Measurements from ENCODE around the gene KRT25.

KRT25 gene, protein sequence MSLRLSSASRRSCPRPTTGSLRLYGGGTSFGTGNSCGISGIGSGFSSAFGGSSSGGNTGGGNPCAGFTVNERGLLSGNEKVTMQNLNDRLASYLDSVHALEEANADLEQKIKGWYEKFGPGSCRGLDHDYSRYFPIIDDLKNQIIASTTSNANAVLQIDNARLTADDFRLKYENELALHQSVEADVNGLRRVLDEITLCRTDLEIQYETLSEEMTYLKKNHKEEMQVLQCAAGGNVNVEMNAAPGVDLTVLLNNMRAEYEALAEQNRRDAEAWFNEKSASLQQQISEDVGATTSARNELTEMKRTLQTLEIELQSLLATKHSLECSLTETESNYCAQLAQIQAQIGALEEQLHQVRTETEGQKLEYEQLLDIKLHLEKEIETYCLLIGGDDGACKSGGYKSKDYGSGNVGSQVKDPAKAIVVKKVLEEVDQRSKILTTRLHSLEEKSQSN

DNA sequence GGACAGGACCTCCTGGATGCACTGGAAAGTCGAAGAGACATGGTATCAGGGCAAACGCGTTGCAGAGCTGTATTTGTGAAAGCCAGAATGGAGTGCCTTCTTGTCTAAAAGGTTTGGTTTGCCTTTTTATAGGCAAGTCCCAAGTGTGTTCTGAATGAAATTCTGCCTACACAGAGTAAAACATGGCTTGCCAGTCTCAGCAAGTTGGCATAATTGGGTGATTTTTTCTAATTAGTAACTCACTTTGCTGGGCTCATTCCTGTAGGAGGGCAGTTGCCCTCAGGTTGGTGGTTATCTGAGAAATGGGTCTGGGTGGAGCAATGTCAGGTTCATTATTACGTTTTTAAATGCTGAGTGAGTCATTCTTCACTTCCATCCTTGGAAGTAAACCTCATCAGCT, at the start of gene KRT25:
TSS of gene KRT25 (minus strand) at position 101 of the 400 bp plus-strand sequence. CDS start at position 41, 60 bp downstream.
- no peak within 1 kb of the TSS for H3K4me3 ChIP-seq (ENCODE audit: low read length)
- H3K27me3 ChIP-seq (ENCODE audit: control insufficient read depth, insufficient read depth, low read length) = no peaks in the 10 kb centered on the region
- H3K9me3 ChIP-seq (ENCODE audit: control insufficient read depth, low read length) = no peaks in the 10 kb centered on the region
- no peak within 1 kb of the TSS for H3K9ac ChIP-seq (ENCODE audit: low read length)
- no peaks in the 10 kb centered on the region for H3K36me3 ChIP-seq (ENCODE audit: control insufficient read depth, insufficient read depth, low read length)
- H3K4me1 ChIP-seq (ENCODE audit: control insufficient read depth, insufficient read depth, low read length) = no peaks in the 10 kb centered on the region

DNA sequence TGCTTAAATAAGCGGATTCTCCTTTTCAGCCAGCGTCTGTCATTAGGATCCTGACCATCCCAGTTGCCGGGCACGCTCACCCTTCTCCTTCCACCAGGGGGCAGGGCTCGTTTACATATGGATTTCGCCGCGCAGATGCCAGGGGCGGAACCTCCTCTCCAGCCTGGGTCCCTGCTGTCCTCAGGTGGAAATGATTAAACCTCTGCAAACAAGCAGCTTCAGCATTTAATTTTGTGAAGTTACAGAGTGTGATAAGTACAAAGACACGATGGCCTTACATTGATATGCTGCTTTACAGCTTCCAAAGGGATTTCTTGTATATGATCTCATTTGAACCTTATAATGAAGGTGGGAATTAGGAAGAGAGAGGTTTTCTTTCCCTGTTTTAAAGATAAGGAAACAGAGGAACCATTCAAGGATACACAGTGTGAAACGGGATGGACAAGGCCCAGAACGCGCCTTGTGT, 48.5 kb upstream of the KRT25 start:
- Histone ChIP-seq H3K36me3 (ENCODE audit: control insufficient read depth, insufficient read depth, low read length) (no peaks in the 10 kb centered on the region), H3K9me3 (ENCODE audit: control insufficient read depth, low read length) (no peaks in the 10 kb centered on the region), H3K27me3 (ENCODE audit: control insufficient read depth, insufficient read depth, low read length) (peaks cover 39% of the 10 kb centered on the region), H3K4me1 (ENCODE audit: control insufficient read depth, insufficient read depth, low read length) (no peaks in the 10 kb centered on the region), H3K9ac (ENCODE audit: low read length) (no peak overlapping the region), H3K4me3 (ENCODE audit: low read length) (no peak overlapping the region)

DNA sequence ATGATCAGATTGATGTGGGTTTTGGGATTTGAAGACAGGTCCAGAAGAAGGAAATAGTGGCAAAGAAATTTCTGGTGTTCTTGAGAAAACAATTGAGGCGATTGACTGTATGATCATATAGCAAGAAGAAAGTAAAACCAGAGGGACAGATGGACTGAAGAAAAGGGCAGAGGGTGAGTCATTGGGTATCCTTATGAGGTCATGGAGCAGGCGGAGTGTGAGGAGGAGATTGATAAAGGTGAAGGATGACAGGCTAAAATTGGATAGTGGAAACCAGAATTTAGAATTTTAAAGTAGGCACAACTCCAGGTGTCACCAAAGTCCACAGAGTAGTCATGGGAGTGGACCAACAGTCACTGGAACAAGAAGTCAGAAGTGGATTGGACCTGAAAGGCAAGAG, 46.0 kb upstream of the KRT25 start:
- no peak overlapping the region for H3K9ac ChIP-seq (ENCODE audit: low read length)
- no peak overlapping the region for H3K4me3 ChIP-seq (ENCODE audit: low read length)
- H3K9me3 ChIP-seq (ENCODE audit: control insufficient read depth, low read length) = no peaks in the 10 kb centered on the region
- H3K27me3 ChIP-seq (ENCODE audit: control insufficient read depth, insufficient read depth, low read length) = peaks cover 25% of the 10 kb centered on the region
- no peaks in the 10 kb centered on the region for H3K36me3 ChIP-seq (ENCODE audit: control insufficient read depth, insufficient read depth, low read length)
- H3K4me1 ChIP-seq (ENCODE audit: control insufficient read depth, insufficient read depth, low read length) = no peaks in the 10 kb centered on the region

DNA sequence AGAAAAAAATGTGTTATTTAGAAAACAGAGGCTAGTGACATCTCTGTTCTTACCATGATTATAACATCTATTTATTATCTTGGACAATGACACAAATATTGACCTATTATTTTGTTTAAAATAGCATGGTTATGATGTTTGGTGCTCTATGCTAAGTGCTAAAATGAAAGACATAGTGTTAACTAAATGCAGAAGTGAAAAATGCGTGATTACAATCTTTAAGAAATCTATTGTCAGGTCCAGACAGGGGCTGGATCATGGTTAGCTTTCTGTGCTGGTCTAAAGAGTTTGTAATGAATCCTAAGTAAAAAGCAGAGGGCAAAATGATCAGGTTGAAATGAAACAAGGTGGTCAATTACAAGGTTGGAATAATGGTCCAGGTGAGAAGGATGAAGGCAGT, 45.2 kb upstream of the KRT25 start:
- Histone ChIP-seq H3K4me3 (ENCODE audit: low read length) (no peak overlapping the region), H3K36me3 (ENCODE audit: control insufficient read depth, insufficient read depth, low read length) (no peaks in the 10 kb centered on the region), H3K4me1 (ENCODE audit: control insufficient read depth, insufficient read depth, low read length) (no peaks in the 10 kb centered on the region), H3K9me3 (ENCODE audit: control insufficient read depth, low read length) (no peaks in the 10 kb centered on the region), H3K27me3 (ENCODE audit: control insufficient read depth, insufficient read depth, low read length) (peaks cover 18% of the 10 kb centered on the region), H3K9ac (ENCODE audit: low read length) (no peak overlapping the region)

DNA sequence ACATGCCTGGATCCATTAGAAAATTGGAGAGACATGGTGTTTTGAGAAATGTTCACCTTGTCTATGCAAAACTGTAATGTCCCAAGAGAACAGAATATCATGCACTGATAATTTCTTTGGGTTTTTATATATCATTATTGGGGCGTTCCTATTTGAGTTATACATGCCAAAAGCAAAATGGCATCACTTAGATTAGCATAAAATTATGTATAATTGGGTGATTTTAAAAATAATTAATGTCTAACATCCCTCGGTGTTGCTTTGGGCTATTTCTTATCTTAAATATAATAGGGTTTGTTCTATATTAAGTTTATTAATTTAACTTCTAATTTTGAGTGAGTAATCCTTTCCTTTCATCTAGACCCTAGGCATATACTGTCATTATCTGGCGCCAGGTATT, 44.7 kb upstream of the KRT25 start, which contains the start of gene KRT28:
TSS of gene KRT28 (minus strand) at position 101 of the 400 bp plus-strand sequence. CDS start at position 35, 66 bp downstream.
- Histone ChIP-seq H3K27me3 (ENCODE audit: control insufficient read depth, insufficient read depth, low read length) (peaks cover 16% of the 10 kb centered on the region), H3K4me1 (ENCODE audit: control insufficient read depth, insufficient read depth, low read length) (no peaks in the 10 kb centered on the region), H3K9ac (ENCODE audit: low read length) (no peak within 1 kb of the TSS), H3K9me3 (ENCODE audit: control insufficient read depth, low read length) (no peaks in the 10 kb centered on the region), H3K36me3 (ENCODE audit: control insufficient read depth, insufficient read depth, low read length) (no peaks in the 10 kb centered on the region), H3K4me3 (ENCODE audit: low read length) (no peak within 1 kb of the TSS)

DNA sequence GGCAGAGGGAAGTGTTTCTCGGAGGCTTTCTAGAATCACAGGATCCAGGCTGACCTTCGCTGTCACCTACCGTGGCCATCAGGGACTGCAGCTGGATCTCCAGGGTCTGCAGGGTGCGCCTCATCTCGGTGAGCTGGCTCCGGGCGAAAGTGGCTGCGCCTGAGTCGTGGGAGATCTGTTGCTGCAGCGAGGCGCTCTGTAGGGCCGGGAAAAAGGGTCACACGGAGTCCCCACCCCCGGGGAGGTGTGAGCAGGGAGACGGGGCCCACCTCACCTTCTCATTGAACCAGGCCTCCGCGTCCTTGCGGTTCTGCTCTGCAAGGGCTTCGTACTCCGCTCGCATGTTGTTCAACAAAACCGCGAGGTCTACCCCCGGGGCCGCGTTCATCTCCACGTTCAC, 41.7 kb upstream of the KRT25 start:
- Histone ChIP-seq H3K4me3 (ENCODE audit: low read length) (no peak overlapping the region), H3K9ac (ENCODE audit: low read length) (no peak overlapping the region), H3K27me3 (ENCODE audit: control insufficient read depth, insufficient read depth, low read length) (peaks cover 16% of the 10 kb centered on the region), H3K36me3 (ENCODE audit: control insufficient read depth, insufficient read depth, low read length) (no peaks in the 10 kb centered on the region), H3K4me1 (ENCODE audit: control insufficient read depth, insufficient read depth, low read length) (no peaks in the 10 kb centered on the region), H3K9me3 (ENCODE audit: control insufficient read depth, low read length) (no peaks in the 10 kb centered on the region)

DNA sequence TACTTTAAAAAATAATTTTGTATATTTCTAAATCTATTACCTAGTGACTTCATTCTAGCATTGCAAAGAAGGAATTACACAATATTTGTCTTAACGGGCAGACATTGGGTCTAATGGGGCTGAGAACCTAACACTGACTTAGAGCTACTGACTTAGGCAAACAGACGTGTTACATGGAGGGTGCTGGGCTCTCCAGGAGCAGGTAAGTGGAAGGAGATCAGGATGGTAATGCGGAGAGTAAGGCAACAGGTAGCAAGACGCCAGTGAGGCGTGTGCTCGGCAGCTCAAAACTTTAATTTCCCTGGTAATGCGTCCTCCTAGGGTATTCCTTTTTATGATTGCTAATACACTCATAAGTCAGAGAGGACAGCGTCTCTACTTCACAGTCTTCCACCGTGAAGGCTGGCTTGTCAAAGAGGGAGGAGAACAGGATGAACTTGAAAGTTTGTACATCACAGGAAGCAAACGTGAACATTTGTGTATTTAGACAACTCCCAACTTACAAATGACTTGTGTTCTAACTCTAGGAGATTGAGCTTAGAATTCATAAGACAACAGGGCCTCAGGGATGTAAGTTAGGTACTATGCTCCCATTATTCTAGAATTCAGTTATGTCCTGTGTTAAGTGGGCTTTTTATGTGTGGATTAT, 40.0 kb upstream of the KRT25 start:
- Histone ChIP-seq H3K4me3 (ENCODE audit: low read length) (no peak overlapping the region), H3K9me3 (ENCODE audit: control insufficient read depth, low read length) (no peaks in the 10 kb centered on the region), H3K9ac (ENCODE audit: low read length) (no peak overlapping the region), H3K27me3 (ENCODE audit: control insufficient read depth, insufficient read depth, low read length) (peaks cover 13% of the 10 kb centered on the region), H3K4me1 (ENCODE audit: control insufficient read depth, insufficient read depth, low read length) (no peaks in the 10 kb centered on the region), H3K36me3 (ENCODE audit: control insufficient read depth, insufficient read depth, low read length) (no peaks in the 10 kb centered on the region)

DNA sequence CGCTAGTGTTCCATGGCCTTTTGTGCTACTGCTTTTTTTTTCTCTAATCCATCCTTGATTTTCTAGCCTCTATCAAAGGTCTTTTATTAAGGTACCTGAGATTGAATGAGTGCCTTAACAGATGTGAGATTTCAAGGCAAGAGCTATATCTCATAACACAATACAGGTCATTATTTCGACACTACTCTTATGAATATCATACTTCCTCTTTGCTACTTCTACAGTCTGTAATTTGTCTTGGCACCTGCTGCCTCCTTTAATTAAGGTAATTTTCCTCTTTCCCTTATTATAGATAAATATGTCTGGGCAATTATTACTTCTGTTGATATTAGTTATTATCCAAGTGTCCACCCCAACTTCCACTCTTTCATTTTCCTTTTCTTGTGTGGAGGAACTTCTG, 39.3 kb upstream of the KRT25 start:
- H3K27me3 ChIP-seq (ENCODE audit: control insufficient read depth, insufficient read depth, low read length) = peaks cover 8% of the 10 kb centered on the region

DNA sequence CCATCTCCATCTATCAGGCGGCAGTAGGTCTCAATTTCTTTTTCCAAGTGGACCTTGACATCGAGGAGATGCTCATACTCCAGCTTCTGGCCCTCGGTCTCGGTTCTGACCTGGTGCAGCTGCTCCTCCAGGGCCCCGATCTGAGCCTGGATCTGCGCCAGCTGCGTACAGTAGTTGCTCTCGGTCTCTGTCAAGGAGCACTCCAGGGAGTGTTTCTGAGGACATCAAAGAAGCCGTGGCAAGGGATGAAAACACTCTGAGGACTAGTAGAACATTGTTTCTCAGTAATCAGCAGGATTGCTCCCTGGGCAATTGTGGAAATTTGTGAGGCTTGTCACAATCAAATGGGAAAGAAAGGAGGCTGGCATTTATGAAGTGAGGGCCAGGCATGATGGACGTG, 38.7 kb upstream of the KRT25 start:
- no peak overlapping the region for H3K9ac ChIP-seq (ENCODE audit: low read length)
- no peaks in the 10 kb centered on the region for H3K9me3 ChIP-seq (ENCODE audit: control insufficient read depth, low read length)
- no peaks in the 10 kb centered on the region for H3K36me3 ChIP-seq (ENCODE audit: control insufficient read depth, insufficient read depth, low read length)
- H3K4me3 ChIP-seq (ENCODE audit: low read length) = no peak overlapping the region
- H3K4me1 ChIP-seq (ENCODE audit: control insufficient read depth, insufficient read depth, low read length) = no peaks in the 10 kb centered on the region
- H3K27me3 ChIP-seq (ENCODE audit: control insufficient read depth, insufficient read depth, low read length) = peaks cover 6% of the 10 kb centered on the region

More for the DNA sequence above, 39.3 kb upstream of the KRT25 start:
- no peak overlapping the region for H3K4me3 ChIP-seq (ENCODE audit: low read length)
- no peak overlapping the region for H3K9ac ChIP-seq (ENCODE audit: low read length)
- H3K36me3 ChIP-seq (ENCODE audit: control insufficient read depth, insufficient read depth, low read length) = no peaks in the 10 kb centered on the region
- no peaks in the 10 kb centered on the region for H3K9me3 ChIP-seq (ENCODE audit: control insufficient read depth, low read length)
- no peaks in the 10 kb centered on the region for H3K4me1 ChIP-seq (ENCODE audit: control insufficient read depth, insufficient read depth, low read length)

DNA sequence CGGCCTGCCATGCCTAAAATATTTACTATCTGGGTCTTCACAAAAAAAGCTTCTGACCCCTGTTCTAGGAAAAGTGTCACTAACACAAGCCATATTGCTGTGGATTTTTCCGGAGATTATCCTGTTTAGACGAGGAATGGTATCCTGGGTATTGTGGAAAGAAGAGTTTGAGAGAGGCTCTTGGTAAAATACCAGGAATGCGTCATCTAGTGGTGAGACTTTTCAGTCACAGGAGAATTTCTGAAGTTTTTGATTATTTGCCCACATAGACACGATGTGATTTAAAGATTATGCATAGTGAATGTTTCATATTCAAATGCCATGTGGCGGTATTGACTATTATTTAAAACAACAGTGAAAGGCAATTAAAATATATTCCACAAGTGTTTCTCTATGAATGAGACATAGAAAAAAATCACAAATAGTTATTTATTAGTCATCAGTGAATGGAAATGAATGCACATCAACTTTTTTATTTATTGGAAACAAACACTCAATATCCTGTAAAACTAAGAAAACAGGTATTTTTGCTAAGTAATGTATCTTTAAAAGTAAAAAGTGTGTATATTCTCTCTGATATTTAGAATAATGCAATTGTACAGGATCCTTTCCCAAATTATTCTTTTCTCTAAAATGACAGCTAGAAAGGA, 36.8 kb upstream of the KRT25 start:
- H3K9me3 ChIP-seq (ENCODE audit: control insufficient read depth, low read length) = no peaks in the 10 kb centered on the region
- no peak overlapping the region for H3K4me3 ChIP-seq (ENCODE audit: low read length)
- H3K9ac ChIP-seq (ENCODE audit: low read length) = no peak overlapping the region
- no peaks in the 10 kb centered on the region for H3K4me1 ChIP-seq (ENCODE audit: control insufficient read depth, insufficient read depth, low read length)
- peaks cover 6% of the 10 kb centered on the region for H3K27me3 ChIP-seq (ENCODE audit: control insufficient read depth, insufficient read depth, low read length)
- no peaks in the 10 kb centered on the region for H3K36me3 ChIP-seq (ENCODE audit: control insufficient read depth, insufficient read depth, low read length)

DNA sequence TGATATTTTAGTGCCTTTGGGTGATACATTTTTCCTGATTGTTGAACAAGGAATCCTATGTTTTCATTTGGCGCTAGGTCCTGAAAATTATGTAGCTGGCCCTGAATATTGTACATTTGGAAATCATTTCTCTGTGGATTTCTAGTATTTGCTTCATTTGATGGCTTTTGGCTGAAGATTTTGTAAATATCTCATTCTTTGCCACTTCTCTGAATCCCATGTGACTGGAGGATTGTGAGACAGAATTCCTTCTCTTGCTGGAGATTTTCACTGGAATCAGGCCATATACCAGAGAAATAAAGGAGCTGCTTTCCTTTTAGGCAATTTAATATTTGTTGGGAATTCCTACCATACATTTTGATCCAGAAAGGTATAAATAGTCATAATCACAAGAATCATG, 36.0 kb upstream of the KRT25 start:
- no peak overlapping the region for H3K9ac ChIP-seq (ENCODE audit: low read length)
- H3K4me3 ChIP-seq (ENCODE audit: low read length) = no peak overlapping the region
- no peaks in the 10 kb centered on the region for H3K4me1 ChIP-seq (ENCODE audit: control insufficient read depth, insufficient read depth, low read length)
- no peaks in the 10 kb centered on the region for H3K9me3 ChIP-seq (ENCODE audit: control insufficient read depth, low read length)
- no peaks in the 10 kb centered on the region for H3K36me3 ChIP-seq (ENCODE audit: control insufficient read depth, insufficient read depth, low read length)
- peaks cover under 1% of the 10 kb centered on the region for H3K27me3 ChIP-seq (ENCODE audit: control insufficient read depth, insufficient read depth, low read length)

DNA sequence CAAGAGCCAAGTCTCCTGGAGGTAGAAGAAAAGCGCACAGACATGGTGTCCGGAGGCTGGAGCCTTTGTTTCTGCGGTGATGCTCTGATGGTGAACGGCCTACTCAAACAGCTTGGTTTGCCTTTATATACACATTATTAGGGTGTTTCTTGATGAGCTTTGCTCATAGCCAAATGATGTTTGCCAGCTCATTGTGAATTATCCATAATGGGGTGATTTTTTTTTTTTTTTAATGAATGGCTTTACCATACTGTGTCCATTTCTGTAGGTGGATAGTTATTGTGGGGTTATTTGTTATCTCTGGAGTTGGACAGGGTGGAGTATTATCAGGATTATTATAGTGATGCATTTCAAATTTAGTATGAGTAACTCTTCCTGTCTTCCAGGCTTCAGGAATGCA, 27.3 kb upstream of the KRT25 start, which contains the start of gene KRT27:
TSS of gene KRT27 (minus strand) at position 101 of the 400 bp plus-strand sequence. CDS start at position 44, 57 bp downstream.
- Histone ChIP-seq H3K9ac (ENCODE audit: low read length) (no peak within 1 kb of the TSS), H3K4me1 (ENCODE audit: control insufficient read depth, insufficient read depth, low read length) (no peaks in the 10 kb centered on the region), H3K27me3 (ENCODE audit: control insufficient read depth, insufficient read depth, low read length) (peaks cover 6% of the 10 kb centered on the region), H3K4me3 (ENCODE audit: low read length) (no peak within 1 kb of the TSS), H3K9me3 (ENCODE audit: control insufficient read depth, low read length) (no peaks in the 10 kb centered on the region), H3K36me3 (ENCODE audit: control insufficient read depth, insufficient read depth, low read length) (no peaks in the 10 kb centered on the region)

Data from mucosa of stomach (tissue), 1 donor.